Endothelial cell of umbilical vein (primary cell): ENCODE data around the gene CD46. TPM values are rescaled to one million over a fixed set of nuclear protein-coding genes. Genes with fewer than 3 reads are reported as not detected.

Experiments
- BruUV-seq: library from RNA; stranded (reverse); fragments of 400-500 nt; replicated peaks from 2 replicates; lab custom pipeline; 2021; lab: Mats Ljungman, UMichigan
- CTCF ChIA-PET: fragments of 300-600, 350-600 bp; sonication (Branson Sonifier 250); formaldehyde crosslinking; loops from one replicate; lab custom pipeline; 2021; ENCODE audit warnings: antibody characterized with exemption, inconsistent platforms; lab: Charles Lee
- POLR2A ChIA-PET: fragments of 300-600, 350-600 bp; sonication (Branson Sonifier 250); formaldehyde crosslinking; loops from one replicate; lab custom pipeline; 2021; ENCODE audit warnings: antibody characterized with exemption, inconsistent platforms; lab: Charles Lee
- DNase-seq: peaks from one replicate; pipeline ENCODE4 v3.0.0-alpha.2; 2011; ENCODE audit warnings: low read depth, low spot score
- FAIRE-seq: peaks from 2 replicates; lab custom pipeline; 2011; peaks lifted over from hg19 to GRCh38; lab: Jason Lieb, UNC
- H2AFZ ChIP-seq: 2 replicates; pipeline ENCODE4 v1.6.0; 2012; ENCODE audit warnings: low read depth, low read length, control low read depth, inconsistent platforms
- H3K27ac ChIP-seq: 2 replicates; pipeline ENCODE4 v1.5.1; 2011; ENCODE audit warnings: low read depth, mild to moderate bottlenecking, control low read depth, low read length, moderate library complexity; ENCODE audit not compliant: insufficient read depth
- H3K27me3 ChIP-seq, 2 experiments: 2 replicates each; pipeline versions ENCODE4 v1.6.0 to v1.6.1; 2011; ENCODE audit warnings: low read length in 2 of 2, mixed read lengths in 1 of 2; ENCODE audit not compliant: control insufficient read depth in 2 of 2, insufficient read depth in 2 of 2
- H3K36me3 ChIP-seq, 2 experiments: 2 replicates in 1 of 2; 3 replicates in 1 of 2; pipeline ENCODE4 v1.5.1; 2011; ENCODE audit warnings: low read length in 2 of 2, mild to moderate bottlenecking in 1 of 2, moderate library complexity in 1 of 2; ENCODE audit not compliant: control insufficient read depth in 2 of 2, insufficient read depth in 2 of 2; ENCODE audit errors: extremely low read depth in 1 of 2
- H3K4me1 ChIP-seq: 3 replicates; pipeline ENCODE4 v1.5.1; 2011; ENCODE audit warnings: mild to moderate bottlenecking, low read length; ENCODE audit not compliant: control insufficient read depth, insufficient read depth; ENCODE audit errors: extremely low read depth
- H3K4me2 ChIP-seq: 2 replicates; pipeline ENCODE4 v1.6.1; 2011; ENCODE audit warnings: low read length, control low read depth, mixed read lengths; ENCODE audit not compliant: insufficient read depth
- H3K4me3 ChIP-seq, 3 experiments: fragments of 200-600 bp in 1 of 3; sonication (generic), shearing (Covaris generic) in 1 of 3; replicated peaks in 1 of 3; 2 replicates each; pipeline ENCODE4 v1.5.1; 2011 to 2016; ENCODE audit warnings: control low read depth in 3 of 3, low read length in 3 of 3, mild to moderate bottlenecking in 2 of 3, inconsistent platforms in 1 of 3, low read depth in 1 of 3, moderate library complexity in 1 of 3; ENCODE audit not compliant: insufficient read depth in 1 of 3
- H3K79me2 ChIP-seq: 2 replicates; pipeline ENCODE4 v1.6.0; 2012; ENCODE audit warnings: low read length, inconsistent platforms; ENCODE audit not compliant: control insufficient read depth, insufficient read depth
- H3K9ac ChIP-seq: replicated peaks from 2 replicates; pipeline ENCODE3; 2011; ENCODE audit warnings: low read length, control low read depth; ENCODE audit not compliant: insufficient read depth; ENCODE audit errors: extremely low read depth
- H3K9me1 ChIP-seq: replicated peaks from 3 replicates; pipeline ENCODE4 v1.6.0; 2011; ENCODE audit warnings: mild to moderate bottlenecking, low read length; ENCODE audit not compliant: control insufficient read depth, insufficient read depth; ENCODE audit errors: extremely low read depth
- H3K9me3 ChIP-seq: replicated peaks from 2 replicates; pipeline ENCODE4 v1.5.1; 2012; ENCODE audit warnings: low read length, inconsistent platforms; ENCODE audit not compliant: control insufficient read depth, insufficient read depth
- H4K20me1 ChIP-seq: replicated peaks from 2 replicates; pipeline ENCODE3; 2011; ENCODE audit warnings: mild to moderate bottlenecking, low read length; ENCODE audit not compliant: control insufficient read depth, insufficient read depth; ENCODE audit errors: extremely low read depth
- CTCF ChIP-seq, 2 donors: IDR thresholded peaks; 1 replicate in 1 of 2; 2 replicates in 1 of 2; pipeline ENCODE4 v1.5.1; 2011; ENCODE audit warnings: low read length in 2 of 2, mild to moderate bottlenecking in 2 of 2, moderate library complexity in 2 of 2, control low read depth in 1 of 2, inconsistent platforms in 1 of 2, low read depth in 1 of 2; ENCODE audit not compliant: insufficient read depth in 1 of 2; ENCODE audit errors: extremely low read depth in 1 of 2
- EZH2 ChIP-seq: IDR thresholded peaks from 2 replicates; pipeline ENCODE4 v1.6.1; 2012; ENCODE audit warnings: borderline replicate concordance, low read depth, mild to moderate bottlenecking, moderate library complexity, low read length, inconsistent platforms; ENCODE audit not compliant: severe bottlenecking
- FOS ChIP-seq: IDR thresholded peaks from 2 replicates; pipeline ENCODE4 v1.6.1; 2011; ENCODE audit warnings: mild to moderate bottlenecking, low read length, moderate library complexity, borderline replicate concordance; ENCODE audit not compliant: insufficient read depth
- GATA2 ChIP-seq: IDR thresholded peaks from 2 replicates; pipeline ENCODE4 v1.7.0; 2011; ENCODE audit warnings: low read depth, mild to moderate bottlenecking, moderate library complexity, mixed read lengths, low read length; ENCODE audit not compliant: insufficient read length, insufficient read depth
- JUN ChIP-seq: IDR thresholded peaks from 2 replicates; pipeline ENCODE4 v1.6.1; 2011; ENCODE audit warnings: borderline replicate concordance, low read depth; ENCODE audit not compliant: insufficient read length, insufficient read depth
- MAX ChIP-seq: IDR thresholded peaks from 2 replicates; pipeline ENCODE4 v1.6.1; 2011; ENCODE audit not compliant: insufficient read depth, insufficient read length
- MYC ChIP-seq: IDR thresholded peaks from one replicate; pipeline ENCODE4 v1.6.1; 2011; ENCODE audit warnings: mild to moderate bottlenecking, low read depth, low read length
- POLR2A ChIP-seq: IDR thresholded peaks from 2 replicates; pipeline ENCODE4 v1.6.1; 2012; ENCODE audit warnings: low read depth, mild to moderate bottlenecking, control low read depth, low read length
- POLR2AphosphoS5 ChIP-seq: IDR thresholded peaks from 2 replicates; pipeline ENCODE4 v1.6.1; 2012; ENCODE audit warnings: low read depth, mild to moderate bottlenecking, control low read depth, low read length, moderate library complexity; ENCODE audit not compliant: insufficient read depth
- dilution Hi-C: fragments of 300-500 bp; cut with MboI; formaldehyde crosslinking; loops from one replicate; pipeline ENCODE4 v1.15.0; 2019; ENCODE audit warnings: low sequenced_read_pairs; ENCODE audit not compliant: extremely low pct_ligation_motif_present
- intact Hi-C: fragments of 100-400 bp; cut with micrococcal nuclease; formaldehyde crosslinking; loops from one replicate; pipeline ENCODE4 v1.10.0; 2022
- polyA plus RNA-seq, 4 experiments: library from polyadenylated mRNA; depleted of rRNA in 3 of 4; stranded (reverse) in 3 of 4; unstranded in 1 of 4; fragments of >200 nt; gene quantifications; 2 replicates each; pipeline versions ENCODE4 v1.2.1 to v1.2.3, GENCODE V29; 2011 to 2012; ENCODE audit warnings: missing spikeins in 1 of 4
- total RNA-seq: library from RNA; stranded (reverse); gene quantifications from 2 replicates; pipeline ENCODE4 v1.2.3, GENCODE V29; 2021

Gene CD46
- total and polyA plus RNA-seq, 2 donors (not counting 3 experiments of a cell fraction or from before 2014, with no cell fraction given), result 134 to 256 TPM

GRCh38 chr1:207763972-207764371 is 12.1 kb downstream of the CD46 start:
- no peak overlapping the region for H2AFZ ChIP-seq
- POLR2A ChIA-PET, result no interaction called here
- H3K36me3 ChIP-seq, result peaks cover 19 to 34% of the 10 kb centered on the region in 2 experiments
- H3K79me2 ChIP-seq, result peaks cover 11% of the 10 kb centered on the region
- H3K4me1 ChIP-seq, result no peaks in the 10 kb centered on the region
- CTCF ChIA-PET, result no interaction called here
- no peak overlapping the region for H3K27ac ChIP-seq
- no peaks in the 10 kb centered on the region for H3K9me3 ChIP-seq
- BruUV-seq, result no TSS peak
- H4K20me1 ChIP-seq, result no peaks in the 10 kb centered on the region
- no peaks in the 10 kb centered on the region for H3K9me1 ChIP-seq
- DNase-seq (no peak), FAIRE-seq (no peak)
- TF ChIP-seq MYC (no peak), MAX (no peak), CTCF (IDR thresholded peaks at IDR 0.05; ENCODE audit: extremely low read depth in 1 of 2, insufficient read depth in 1 of 2, low read depth in 1 of 2, low read length in 2 of 2) (no peak), GATA2 (no peak), FOS (no peak), POLR2A (no peak), EZH2 (no peak), JUN (no peak), POLR2AphosphoS5 (no peak)
- no peak overlapping the region for H3K9ac ChIP-seq
- H3K27me3 ChIP-seq, result no peaks in the 10 kb centered on the region
- no peak overlapping the region for H3K4me2 ChIP-seq
- intact Hi-C loops, result no loop called here
- dilution Hi-C loops, result no loop called here
- H3K4me3 ChIP-seq, result no peak overlapping the region
